Central memory CD4-positive, alpha-beta T cell (primary cell): ENCODE results near the gene LCORL.
"Not testable (repeated sequence)": the region's sequence is repeated elsewhere in the genome, so short reads cannot be mapped to it uniquely, and the experiment has no call there.

ENCODE experiments used
- DNase-seq: peaks from one replicate; pipeline ENCODE4 v3.0.0; 2022

The LCORL gene

GRCh38 chr4:17924189-17924588 lies 97.4 kb downstream of the LCORL start:
- no peak for DNase-seq

GRCh38 chr4:17921451-17921850 lies 100.1 kb downstream of the LCORL start:
- no peak for DNase-seq

GRCh38 chr4:17920681-17921080 lies 100.9 kb downstream of the LCORL start:
- no peak for DNase-seq

GRCh38 chr4:17915439-17915838 lies 106.1 kb downstream of the LCORL start:
- DNase-seq: no peak

- DNase-seq: no peak
These were observed 109.5 kb downstream of the LCORL start for GRCh38 chr4:17912011-17912410.

- DNase-seq: no peak
These were observed 109.9 kb downstream of the LCORL start for GRCh38 chr4:17911608-17912007.

- no peak for DNase-seq
These were observed 123.0 kb downstream of the LCORL start for GRCh38 chr4:17898553-17899055.

- DNase-seq: no peak
These were observed 126.1 kb downstream of the LCORL start for GRCh38 chr4:17895481-17895880.

GRCh38 chr4:17894421-17894820 lies 127.1 kb downstream of the LCORL start:
- DNase-seq: no peak

GRCh38 chr4:17889692-17890091 lies 131.9 kb downstream of the LCORL start:
- no peak for DNase-seq

GRCh38 chr4:17884511-17884910 lies 137.0 kb downstream of the LCORL start:
- no peak for DNase-seq

GRCh38 chr4:17884063-17884462 lies 137.5 kb downstream of the LCORL start:
- DNase-seq: no peak

GRCh38 chr4:17877661-17878060 lies 143.9 kb downstream of the LCORL start:
- DNase-seq: no peak

GRCh38 chr4:17876943-17877342 lies 144.6 kb downstream of the LCORL start:
- no peak for DNase-seq

- no peak for DNase-seq
These were observed 146.0 kb downstream of the LCORL start for GRCh38 chr4:17875402-17876070.

- DNase-seq: no peak
These were observed 152.2 kb downstream of the LCORL start for GRCh38 chr4:17869327-17869726.

- DNase-seq: no peak
These were observed 154.3 kb downstream of the LCORL start for GRCh38 chr4:17867276-17867675.

- no peak for DNase-seq
These were observed 154.7 kb downstream of the LCORL start for GRCh38 chr4:17866810-17867209.

GRCh38 chr4:17865866-17866363 lies 155.6 kb downstream of the LCORL start:
- no peak for DNase-seq

GRCh38 chr4:17861906-17862305 lies 159.6 kb downstream of the LCORL start:
- DNase-seq: not testable (repeated sequence)

GRCh38 chr4:17859793-17860406 lies 161.7 kb downstream of the LCORL start:
- DNase-seq: no peak

- DNase-seq: no peak
These were observed 167.5 kb downstream of the LCORL start for GRCh38 chr4:17854036-17854435.

GRCh38 chr4:17851959-17852358 lies 169.6 kb downstream of the LCORL start:
- DNase-seq: no peak

- DNase-seq: not testable (repeated sequence)
These were observed 171.3 kb downstream of the LCORL start for GRCh38 chr4:17850295-17850694.
